Suppressor macrophage treated with lipopolysaccharide for 4 hours (primary cell): Measurements from ENCODE around the gene MFAP2.
"Not testable (repeated sequence)": the region's sequence is repeated elsewhere in the genome, so short reads cannot be mapped to it uniquely, and the experiment has no call there.

ENCODE experiments used
- DNase-seq: peaks from one replicate; pipeline ENCODE4 v3.0.0-alpha.2; 2020

Gene MFAP2

GRCh38 chr1:16958475-16958874, 21.9 kb downstream of the MFAP2 start:
- DNase-seq, result no peak

GRCh38 chr1:16957731-16958130, 22.7 kb downstream of the MFAP2 start:
- no peak for DNase-seq

- no peak for DNase-seq
These were observed 23.6 kb downstream of the MFAP2 start for GRCh38 chr1:16956775-16957174.

GRCh38 chr1:16955186-16955585, 25.2 kb downstream of the MFAP2 start:
- DNase-seq, result no peak

- DNase-seq, result no peak
These were observed 25.8 kb downstream of the MFAP2 start for GRCh38 chr1:16954579-16954978.

GRCh38 chr1:16952376-16952775, 28.0 kb downstream of the MFAP2 start:
- DNase-seq, result not testable (repeated sequence)

- not testable (repeated sequence) for DNase-seq
These were observed 31.4 kb downstream of the MFAP2 start for GRCh38 chr1:16949026-16949425.

- not testable (repeated sequence) for DNase-seq
These were observed 32.0 kb downstream of the MFAP2 start for GRCh38 chr1:16948282-16948891.

- DNase-seq, result no peak
These were observed 33.8 kb downstream of the MFAP2 start for GRCh38 chr1:16946646-16947045.

GRCh38 chr1:16946185-16946584, 34.2 kb downstream of the MFAP2 start:
- not testable (repeated sequence) for DNase-seq

- not testable (repeated sequence) for DNase-seq
These were observed 34.9 kb downstream of the MFAP2 start for GRCh38 chr1:16945512-16945911.

GRCh38 chr1:16944038-16944437, 36.4 kb downstream of the MFAP2 start:
- DNase-seq, result no peak

GRCh38 chr1:16939386-16940180, 40.8 kb downstream of the MFAP2 start:
- not testable (repeated sequence) for DNase-seq

- no peak for DNase-seq
These were observed 41.8 kb downstream of the MFAP2 start for GRCh38 chr1:16938351-16939321.

GRCh38 chr1:16936580-16936979, 43.8 kb downstream of the MFAP2 start:
- not testable (repeated sequence) for DNase-seq

- not testable (repeated sequence) for DNase-seq
These were observed 46.5 kb downstream of the MFAP2 start for GRCh38 chr1:16933945-16934344.

- peak; percentile 53 for DNase-seq
These were observed 49.0 kb downstream of the MFAP2 start for GRCh38 chr1:16931206-16931934.

GRCh38 chr1:16929146-16930041, 51.0 kb downstream of the MFAP2 start:
- DNase-seq, result not testable (repeated sequence)

GRCh38 chr1:16927711-16928485, 52.5 kb downstream of the MFAP2 start:
- DNase-seq, result no peak

GRCh38 chr1:16927256-16927655, 53.2 kb downstream of the MFAP2 start:
- no peak for DNase-seq
